H1 (cell line): Measurements from ENCODE around the gene NSUN6. TPM values are rescaled to one million over a fixed set of nuclear protein-coding genes. Genes with fewer than 3 reads are reported as not detected.
A peak's percentile ranks its signal among the peaks of the same experiment; 100 is the strongest.

Experiments
- CTCF ChIA-PET: fragments of 300-600 bp; sonication (Branson Sonifier 250); formaldehyde crosslinking; loops from one replicate; lab custom pipeline; 2021; ENCODE audit not compliant: partially characterized antibody; lab: Charles Lee
- POLR2A ChIA-PET: fragments of 300-600 bp; sonication (Branson Sonifier 250); formaldehyde crosslinking; loops from one replicate; lab custom pipeline; 2021; ENCODE audit warnings: inconsistent platforms; ENCODE audit not compliant: partially characterized antibody; lab: Charles Lee
- DNase-seq, 2 experiments: peaks; one replicate each; pipeline versions ENCODE4 v3.0.0 to v3.0.0-alpha.2; 2010 to 2022; ENCODE audit warnings: low spot score in 2 of 2, low read depth in 1 of 2, mixed read lengths in 1 of 2
- FAIRE-seq: peaks from 2 replicates; lab custom pipeline; 2011; peaks lifted over from hg19 to GRCh38; lab: Jason Lieb, UNC
- H2AFZ ChIP-seq: 2 replicates; pipeline ENCODE4 v1.8.1; 2012; ENCODE audit warnings: low read length, inconsistent platforms
- H2AK5ac ChIP-seq: 2 replicates; pipeline ENCODE4 v1.6.1; 2013; ENCODE audit warnings: low read depth, low read length
- H2BK120ac ChIP-seq: replicated peaks from 2 replicates; pipeline ENCODE3; 2013; ENCODE audit warnings: low read depth, low read length, inconsistent platforms
- H2BK12ac ChIP-seq: 2 replicates; pipeline ENCODE4 v1.6.1; 2013; ENCODE audit warnings: low read depth, low read length
- H2BK15ac ChIP-seq: 2 replicates; pipeline ENCODE4 v1.6.1; 2013; ENCODE audit warnings: low read length
- H2BK20ac ChIP-seq: 2 replicates; pipeline ENCODE4 v1.6.1; 2013; ENCODE audit warnings: low read length
- H2BK5ac ChIP-seq: 2 replicates; pipeline ENCODE4 v1.6.1; 2013; ENCODE audit warnings: low read depth, low read length
- H3K14ac ChIP-seq: 2 replicates; pipeline ENCODE4 v1.6.1; 2013; ENCODE audit warnings: inconsistent platforms; ENCODE audit not compliant: insufficient read length
- H3K18ac ChIP-seq: 2 replicates; pipeline ENCODE4 v1.6.1; 2013; ENCODE audit warnings: low read length; ENCODE audit errors: extremely low read depth
- H3K23ac ChIP-seq: 2 replicates; pipeline ENCODE4 v1.6.1; 2013; ENCODE audit warnings: inconsistent platforms; ENCODE audit not compliant: insufficient read length
- H3K23me2 ChIP-seq: 2 replicates; pipeline ENCODE4 v1.6.1; 2013; ENCODE audit warnings: low read depth, low read length
- H3K27ac ChIP-seq: 2 replicates; pipeline ENCODE4 v1.6.1; 2011; ENCODE audit warnings: low read depth, low read length, inconsistent platforms
- H3K27me3 ChIP-seq, 4 experiments: replicated peaks in 1 of 4; 1 replicate in 1 of 4; 2 replicates in 3 of 4; pipeline versions ENCODE4 v1.6.1 to v1.8.1; 2011 to 2013; ENCODE audit warnings: low read length in 3 of 4, mild to moderate bottlenecking in 3 of 4, inconsistent platforms in 2 of 4, mixed read lengths in 2 of 4, moderate library complexity in 1 of 4; ENCODE audit not compliant: control insufficient read depth in 3 of 4, insufficient read depth in 3 of 4; ENCODE audit errors: extremely low read depth in 1 of 4
- H3K36me3 ChIP-seq, 4 experiments: 2 replicates each; pipeline versions ENCODE4 v1.6.1 to v1.8.1; 2011 to 2013; ENCODE audit warnings: mild to moderate bottlenecking in 4 of 4, low read length in 3 of 4, moderate library complexity in 2 of 4, control low read depth in 1 of 4, inconsistent platforms in 1 of 4; ENCODE audit not compliant: insufficient read depth in 4 of 4, control insufficient read depth in 2 of 4
- H3K4ac ChIP-seq: replicated peaks from 2 replicates; pipeline ENCODE3; 2013; ENCODE audit warnings: low read length, low read depth, mixed read lengths, inconsistent platforms; ENCODE audit not compliant: insufficient read length
- H3K4me1 ChIP-seq, 4 experiments: replicated peaks in 1 of 4; 1 replicate in 1 of 4; 2 replicates in 3 of 4; pipeline versions ENCODE4 v1.6.1 to v1.8.1; 2011 to 2013; ENCODE audit warnings: low read length in 3 of 4, inconsistent platforms in 2 of 4, mixed read lengths in 1 of 4; ENCODE audit not compliant: insufficient read depth in 4 of 4, control insufficient read depth in 3 of 4
- H3K4me2 ChIP-seq, 2 experiments: 2 replicates each; pipeline versions ENCODE4 v1.6.1 to v1.8.1; 2011 to 2013; ENCODE audit warnings: low read depth in 2 of 2, low read length in 2 of 2, control low read depth in 1 of 2, inconsistent platforms in 1 of 2, mild to moderate bottlenecking in 1 of 2; ENCODE audit not compliant: insufficient read depth in 1 of 2
- H3K4me3 ChIP-seq, 4 experiments: fragments of 200-600, 300-600 bp in 1 of 4; sonication (generic), shearing (Covaris generic), sonication (Bioruptor Twin) in 1 of 4; 2 replicates each; pipeline versions ENCODE4 v1.5.1 to v1.8.1; 2011 to 2016; ENCODE audit warnings: low read length in 4 of 4, low read depth in 3 of 4, control low read depth in 2 of 4, inconsistent platforms in 2 of 4, mild to moderate bottlenecking in 2 of 4, mixed read lengths in 1 of 4, moderate library complexity in 1 of 4; ENCODE audit not compliant: insufficient read depth in 2 of 4; ENCODE audit errors: extremely low read depth in 1 of 4
- H3K56ac ChIP-seq: replicated peaks from 2 replicates; pipeline ENCODE3; 2013; ENCODE audit warnings: low read depth, mild to moderate bottlenecking, mixed read lengths, low read length, inconsistent platforms; ENCODE audit not compliant: insufficient read length
- H3K79me1 ChIP-seq: 2 replicates; pipeline ENCODE4 v1.6.1; 2013; ENCODE audit warnings: low read depth, low read length, control low read depth
- H3K79me2 ChIP-seq, 2 experiments: 2 replicates each; pipeline versions ENCODE4 v1.6.1 to v1.8.1; 2012 to 2013; ENCODE audit warnings: low read length in 2 of 2, mild to moderate bottlenecking in 2 of 2, inconsistent platforms in 1 of 2; ENCODE audit not compliant: insufficient read depth in 2 of 2, control insufficient read depth in 1 of 2
- H3K9ac ChIP-seq, 4 experiments: replicated peaks in 1 of 4; 1 replicate in 1 of 4; 2 replicates in 3 of 4; pipeline versions ENCODE4 v1.6.1 to v1.8.1; 2011 to 2013; ENCODE audit warnings: low read depth in 3 of 4, low read length in 3 of 4, control low read depth in 2 of 4, mild to moderate bottlenecking in 2 of 4, moderate library complexity in 2 of 4, inconsistent platforms in 1 of 4; ENCODE audit errors: extremely low read depth in 1 of 4
- H3K9me3 ChIP-seq, 2 experiments: 2 replicates each; pipeline versions ENCODE4 v1.6.1 to v1.8.1; 2012 to 2013; ENCODE audit warnings: mild to moderate bottlenecking in 2 of 2, moderate library complexity in 2 of 2, control low read depth in 1 of 2, inconsistent platforms in 1 of 2, low read depth in 1 of 2, low read length in 1 of 2, mixed read lengths in 1 of 2; ENCODE audit not compliant: insufficient read depth in 2 of 2
- H4K20me1 ChIP-seq, 2 experiments: replicated peaks in 1 of 2; 2 replicates each; pipeline versions ENCODE3 to v1.8.1; 2011 to 2013; ENCODE audit warnings: inconsistent platforms in 2 of 2, low read length in 2 of 2, mild to moderate bottlenecking in 1 of 2; ENCODE audit not compliant: insufficient read depth in 2 of 2, control insufficient read depth in 1 of 2
- H4K5ac ChIP-seq: 2 replicates; pipeline ENCODE4 v1.6.1; 2013; ENCODE audit warnings: low read length, low read depth, mixed read lengths, inconsistent platforms; ENCODE audit not compliant: insufficient read length
- H4K8ac ChIP-seq: 2 replicates; pipeline ENCODE4 v1.8.0; 2013; ENCODE audit warnings: mild to moderate bottlenecking, moderate library complexity, low read length, inconsistent platforms; ENCODE audit not compliant: insufficient read depth; ENCODE audit errors: extremely low read depth
- H4K91ac ChIP-seq: replicated peaks from 2 replicates; pipeline ENCODE3; 2013; ENCODE audit warnings: low read length, mixed read lengths, inconsistent platforms; ENCODE audit not compliant: insufficient read length
- EP300 ChIP-seq, 2 experiments: IDR thresholded peaks; 1 replicate in 1 of 2; 2 replicates in 1 of 2; pipeline ENCODE4 v1.6.1; 2011 to 2012; ENCODE audit warnings: low read depth in 2 of 2, low read length in 2 of 2, mild to moderate bottlenecking in 2 of 2, borderline replicate concordance in 1 of 2, inconsistent platforms in 1 of 2, moderate library complexity in 1 of 2
- HDAC6 ChIP-seq: IDR thresholded peaks from one replicate; pipeline ENCODE4 v1.7.1; 2012; ENCODE audit warnings: low read depth, mild to moderate bottlenecking, inconsistent platforms, low read length, moderate library complexity
- JUND ChIP-seq: IDR thresholded peaks from 2 replicates; pipeline ENCODE4 v1.6.1; 2011; ENCODE audit warnings: mild to moderate bottlenecking, improper control_type of control experiment, low read length
- WGBS, 2 experiments: shearing (Covaris generic) in 1 of 2; methylation state at CpG; one replicate each; pipeline versions ENCODE4 v1.1.6 to v1.1.7; 2013 to 2015; ENCODE audit warnings: low lambda C conversion rate in 2 of 2, mixed read lengths in 2 of 2, inconsistent platforms in 1 of 2, low coverage in 1 of 2, missing lambda C conversion rate in 1 of 2; ENCODE audit not compliant: insufficient replicate concordance in 2 of 2, insufficient coverage in 1 of 2, insufficient read length in 1 of 2; ENCODE audit errors: extremely low coverage in 1 of 2, missing lambda C conversion rate in 1 of 2; 5-methylcytosine and 5-hydroxymethylcytosine counted together
- polyA plus RNA-seq, 7 experiments: library from polyadenylated mRNA; depleted of rRNA in 3 of 7; stranded (reverse) in 5 of 7; unstranded in 2 of 7; fragments of >200 nt in 5 of 7; fragments of 200-250 nt in 2 of 7; gene quantifications; 1 replicate in 5 of 7; 2 replicates in 1 of 7; 4 replicates in 1 of 7; pipeline versions ENCODE4 v1.2.1 to v1.2.3, GENCODE V29; 2011 to 2013; ENCODE audit warnings: missing spikeins in 2 of 7, mixed read lengths in 2 of 7
- total RNA-seq: library from RNA; stranded (reverse); fragmentation: NEBNext Ultra II Directional; extraction: Animal tissue kit (Norgen Biotek cat#: 25700); gene quantifications from 2 replicates; pipeline ENCODE4 v1.2.1, GENCODE V29; 2021

NSUN6 gene
- total and polyA plus RNA-seq, 2 of the 8 experiments (the other 6 are each of a cell fraction or from before 2014, with no cell fraction given): 5.9 to 14.4 TPM

GRCh38 chr10:18666810-18667209 is 15.4 kb upstream of the NSUN6 start:
- H3K23ac ChIP-seq: no peak overlapping the region
- peaks cover 7 to 11% of the 10 kb centered on the region in 2 experiments for H4K20me1 ChIP-seq
- ChIA-PET CTCF (no interaction called here), POLR2A (interaction anchor here (2.1 kb wide), 1 partner anchor 8 kb away, joined by 11 read pairs; the partner anchor contains the start of gene ARL5B)
- no peak overlapping the region for H2BK20ac ChIP-seq
- no peak overlapping the region for H2BK120ac ChIP-seq
- H3K4ac ChIP-seq: no peak overlapping the region
- TF ChIP-seq HDAC6 (no peak), EP300 (IDR thresholded peaks at IDR 0.05; ENCODE audit: borderline replicate concordance in 1 of 2, low read depth in 2 of 2, low read length in 2 of 2) (no peak), JUND (peak; percentile 69)
- H3K9ac ChIP-seq: no peak overlapping the region
- H4K91ac ChIP-seq: no peak overlapping the region
- no peak for FAIRE-seq
- H2BK15ac ChIP-seq: no peak overlapping the region
- peaks cover 0 to 30% (median 14%) of the 10 kb centered on the region in 4 experiments; a peak in 5 of 8 replicates for H3K36me3 ChIP-seq
- H3K27me3 ChIP-seq: no peaks in the 10 kb centered on the region
- H3K79me1 ChIP-seq: peaks cover 7% of the 10 kb centered on the region; the same call in 1 of the 2 replicates
- H3K18ac ChIP-seq: no peak overlapping the region
- no peak overlapping the region for H3K56ac ChIP-seq
- H2BK5ac ChIP-seq: no peak overlapping the region; the same call in 1 of the 2 replicates
- 66% methylated on average over 2 of the region's 2 CpGs; no CpG with 5 or more reads in 1 of the 2 experiments for WGBS, 2 experiments
- no peak overlapping the region for H4K5ac ChIP-seq
- DNase-seq: no peak
- H3K14ac ChIP-seq: no peak overlapping the region
- H2BK12ac ChIP-seq: no peak overlapping the region
- no peak overlapping the region for H4K8ac ChIP-seq
- peaks cover 0 to 18% (median 7%) of the 10 kb centered on the region in 4 experiments; a peak in 5 of 7 replicates for H3K4me1 ChIP-seq
- no peak overlapping the region for H2AFZ ChIP-seq
- H3K27ac ChIP-seq: no peak overlapping the region
- H3K9me3 ChIP-seq: no peaks in the 10 kb centered on the region
- H3K23me2 ChIP-seq: no peaks in the 10 kb centered on the region
- H3K79me2 ChIP-seq: peaks cover 22 to 88% of the 10 kb centered on the region in 2 experiments
- H3K4me3 ChIP-seq: peak overlapping the region in 1 of 4 experiments; percentile 42; a peak in 1 of 8 replicates
- peak overlapping the region; percentile 20 to 26; a peak in 1 of 4 replicates for H3K4me2 ChIP-seq
- no peak overlapping the region for H2AK5ac ChIP-seq
